ENCODE results near the gene ANKRD36C. TPM values are rescaled to one million over a fixed set of nuclear protein-coding genes. Genes with fewer than 3 reads are reported as not detected.
"Not testable (repeated sequence)": the region's sequence is repeated elsewhere in the genome, so short reads cannot be mapped to it uniquely, and the experiment has no call there.

The ANKRD36C gene
- total and polyA plus RNA-seq, 4 donors, result 0.27 to 13.4 (median 9.3) TPM

- not testable (repeated sequence) for H3K4me3 ChIP-seq (ENCODE audit: low read depth in 1 of 3, low read length in 3 of 3); H3K4me1 ChIP-seq (ENCODE audit: control insufficient read depth in 4 of 4, insufficient read depth in 4 of 4, low read length in 3 of 4); H3K36me3 ChIP-seq (ENCODE audit: control insufficient read depth in 4 of 4, insufficient read depth in 3 of 4, low read depth in 1 of 4, low read length in 3 of 4); H3K27ac ChIP-seq (ENCODE audit: low read depth in 1 of 2, low read length in 2 of 2); H3K27me3 ChIP-seq (ENCODE audit: control insufficient read depth in 4 of 4, insufficient read depth in 4 of 4, low read length in 3 of 4); H3K9ac ChIP-seq (ENCODE audit: low read depth in 1 of 2, low read length in 2 of 2); H3K9me3 ChIP-seq (ENCODE audit: control insufficient read depth in 4 of 4, low read length in 3 of 4); DNase-seq (ENCODE audit: low spot score)
Observed at GRCh38 chr2:95915131-95915530, 76.5 kb downstream of the ANKRD36C start.

- H3K9me3 ChIP-seq (ENCODE audit: control insufficient read depth in 4 of 4, low read length in 3 of 4); DNase-seq (ENCODE audit: low spot score); H3K4me3 ChIP-seq (ENCODE audit: low read depth in 1 of 3, low read length in 3 of 3); H3K27ac ChIP-seq (ENCODE audit: low read depth in 1 of 2, low read length in 2 of 2); H3K36me3 ChIP-seq (ENCODE audit: control insufficient read depth in 4 of 4, insufficient read depth in 3 of 4, low read depth in 1 of 4, low read length in 3 of 4); H3K27me3 ChIP-seq (ENCODE audit: control insufficient read depth in 4 of 4, insufficient read depth in 4 of 4, low read length in 3 of 4); H3K9ac ChIP-seq (ENCODE audit: low read depth in 1 of 2, low read length in 2 of 2); H3K4me1 ChIP-seq (ENCODE audit: control insufficient read depth in 4 of 4, insufficient read depth in 4 of 4, low read length in 3 of 4): not testable (repeated sequence)
- WGBS, result 80% methylated on average over 5 of the region's 5 CpGs
Observed at GRCh38 chr2:95911431-95911830, 80.2 kb downstream of the ANKRD36C start.

- 78% methylated on average over 2 of the region's 2 CpGs for WGBS
Observed at GRCh38 chr2:95894443-95894842, 97.2 kb downstream of the ANKRD36C start.

GRCh38 chr2:95867929-95868328 is 123.7 kb downstream of the ANKRD36C start:
- H3K27me3 ChIP-seq (ENCODE audit: control insufficient read depth in 4 of 4, insufficient read depth in 4 of 4, low read length in 3 of 4); H3K36me3 ChIP-seq (ENCODE audit: control insufficient read depth in 4 of 4, insufficient read depth in 3 of 4, low read depth in 1 of 4, low read length in 3 of 4); H3K4me3 ChIP-seq (ENCODE audit: low read depth in 1 of 3, low read length in 3 of 3); H3K9ac ChIP-seq (ENCODE audit: low read depth in 1 of 2, low read length in 2 of 2); H3K9me3 ChIP-seq (ENCODE audit: control insufficient read depth in 4 of 4, low read length in 3 of 4); H3K4me1 ChIP-seq (ENCODE audit: control insufficient read depth in 4 of 4, insufficient read depth in 4 of 4, low read length in 3 of 4); H3K27ac ChIP-seq (ENCODE audit: low read depth in 1 of 2, low read length in 2 of 2); DNase-seq (ENCODE audit: low spot score): not testable (repeated sequence)
- 97% methylated on average over 1 of the region's 1 CpG for WGBS

More at GRCh38 chr2:95894443-95894842, 97.2 kb downstream of the ANKRD36C start:
- H3K4me3 ChIP-seq (ENCODE audit: low read depth in 1 of 3, low read length in 3 of 3); H3K9me3 ChIP-seq (ENCODE audit: control insufficient read depth in 4 of 4, low read length in 3 of 4); DNase-seq (ENCODE audit: low spot score); H3K27ac ChIP-seq (ENCODE audit: low read depth in 1 of 2, low read length in 2 of 2); H3K27me3 ChIP-seq (ENCODE audit: control insufficient read depth in 4 of 4, insufficient read depth in 4 of 4, low read length in 3 of 4); H3K9ac ChIP-seq (ENCODE audit: low read depth in 1 of 2, low read length in 2 of 2); H3K4me1 ChIP-seq (ENCODE audit: control insufficient read depth in 4 of 4, insufficient read depth in 4 of 4, low read length in 3 of 4); H3K36me3 ChIP-seq (ENCODE audit: control insufficient read depth in 4 of 4, insufficient read depth in 3 of 4, low read depth in 1 of 4, low read length in 3 of 4): not testable (repeated sequence)

- WGBS, result no CpG with 5 or more reads among the region's 2 CpGs
- H3K4me1 ChIP-seq (ENCODE audit: control insufficient read depth in 4 of 4, insufficient read depth in 4 of 4, low read length in 3 of 4); DNase-seq (ENCODE audit: low spot score): not testable (repeated sequence)
Observed at GRCh38 chr2:95867047-95867677, 124.5 kb downstream of the ANKRD36C start.

GRCh38 chr2:95862121-95862520 is 129.5 kb downstream of the ANKRD36C start:
- not testable (repeated sequence) for DNase-seq (ENCODE audit: low spot score); H3K27ac ChIP-seq (ENCODE audit: low read depth in 1 of 2, low read length in 2 of 2); H3K27me3 ChIP-seq (ENCODE audit: control insufficient read depth in 4 of 4, insufficient read depth in 4 of 4, low read length in 3 of 4); H3K9me3 ChIP-seq (ENCODE audit: control insufficient read depth in 4 of 4, low read length in 3 of 4); H3K4me1 ChIP-seq (ENCODE audit: control insufficient read depth in 4 of 4, insufficient read depth in 4 of 4, low read length in 3 of 4); H3K4me3 ChIP-seq (ENCODE audit: low read depth in 1 of 3, low read length in 3 of 3); H3K9ac ChIP-seq (ENCODE audit: low read depth in 1 of 2, low read length in 2 of 2); H3K36me3 ChIP-seq (ENCODE audit: control insufficient read depth in 4 of 4, insufficient read depth in 3 of 4, low read depth in 1 of 4, low read length in 3 of 4)
- WGBS, result 88% methylated on average over 3 of the region's 3 CpGs

More at GRCh38 chr2:95867047-95867677, 124.5 kb downstream of the ANKRD36C start:
- not testable (repeated sequence) for H3K27me3 ChIP-seq (ENCODE audit: control insufficient read depth in 4 of 4, insufficient read depth in 4 of 4, low read length in 3 of 4); H3K4me3 ChIP-seq (ENCODE audit: low read depth in 1 of 3, low read length in 3 of 3); H3K9me3 ChIP-seq (ENCODE audit: control insufficient read depth in 4 of 4, low read length in 3 of 4); H3K9ac ChIP-seq (ENCODE audit: low read depth in 1 of 2, low read length in 2 of 2); H3K36me3 ChIP-seq (ENCODE audit: control insufficient read depth in 4 of 4, insufficient read depth in 3 of 4, low read depth in 1 of 4, low read length in 3 of 4); H3K27ac ChIP-seq (ENCODE audit: low read depth in 1 of 2, low read length in 2 of 2)
